Neutrophil (primary cell): ENCODE results near the gene DCDC2.
"Not testable (repeated sequence)": the region's sequence is repeated elsewhere in the genome, so short reads cannot be mapped to it uniquely, and the experiment has no call there.

Experiments
- H3K27ac ChIP-seq: fragments of 200-600 bp; sonication (generic); 2 replicates; pipeline ENCODE4 v1.5.1; 2016; ENCODE audit warnings: mild to moderate bottlenecking, moderate library complexity
- H3K27me3 ChIP-seq: fragments of 200-600 bp; sonication (generic); 2 replicates; pipeline ENCODE4 v1.6.0; 2016; ENCODE audit warnings: mild to moderate bottlenecking
- H3K36me3 ChIP-seq: fragments of 200-600 bp; sonication (generic); 2 replicates; pipeline ENCODE4 v1.5.1; 2017
- H3K4me1 ChIP-seq, 2 experiments: fragments of 200-600 bp in 1 of 2; sonication (generic) in 1 of 2; 1 replicate in 1 of 2; 2 replicates in 1 of 2; pipeline versions ENCODE4 v1.5.1 to v1.6.1; 2013 to 2016; ENCODE audit warnings: low read depth in 1 of 2, low read length in 1 of 2, mild to moderate bottlenecking in 1 of 2, moderate library complexity in 1 of 2; ENCODE audit not compliant: control insufficient read depth in 1 of 2, insufficient read depth in 1 of 2
- H3K4me3 ChIP-seq, 2 experiments: fragments of 200-600 bp in 1 of 2; sonication (generic) in 1 of 2; 1 replicate in 1 of 2; 2 replicates in 1 of 2; pipeline ENCODE4 v1.5.1; 2013 to 2016; ENCODE audit warnings: low read depth in 1 of 2, low read length in 1 of 2, mild to moderate bottlenecking in 1 of 2, moderate library complexity in 1 of 2
- H3K9me3 ChIP-seq: fragments of 200-600 bp; sonication (generic); 2 replicates; pipeline ENCODE4 v1.5.1; 2016
- TF ChIP-seq, protein P1 (sequence below): fragments of 200-600 bp; sonication (generic); IDR thresholded peaks from 2 replicates; pipeline ENCODE4 v1.5.1; 2016; ENCODE audit warnings: antibody characterized with exemption

Gene DCDC2

DNA sequence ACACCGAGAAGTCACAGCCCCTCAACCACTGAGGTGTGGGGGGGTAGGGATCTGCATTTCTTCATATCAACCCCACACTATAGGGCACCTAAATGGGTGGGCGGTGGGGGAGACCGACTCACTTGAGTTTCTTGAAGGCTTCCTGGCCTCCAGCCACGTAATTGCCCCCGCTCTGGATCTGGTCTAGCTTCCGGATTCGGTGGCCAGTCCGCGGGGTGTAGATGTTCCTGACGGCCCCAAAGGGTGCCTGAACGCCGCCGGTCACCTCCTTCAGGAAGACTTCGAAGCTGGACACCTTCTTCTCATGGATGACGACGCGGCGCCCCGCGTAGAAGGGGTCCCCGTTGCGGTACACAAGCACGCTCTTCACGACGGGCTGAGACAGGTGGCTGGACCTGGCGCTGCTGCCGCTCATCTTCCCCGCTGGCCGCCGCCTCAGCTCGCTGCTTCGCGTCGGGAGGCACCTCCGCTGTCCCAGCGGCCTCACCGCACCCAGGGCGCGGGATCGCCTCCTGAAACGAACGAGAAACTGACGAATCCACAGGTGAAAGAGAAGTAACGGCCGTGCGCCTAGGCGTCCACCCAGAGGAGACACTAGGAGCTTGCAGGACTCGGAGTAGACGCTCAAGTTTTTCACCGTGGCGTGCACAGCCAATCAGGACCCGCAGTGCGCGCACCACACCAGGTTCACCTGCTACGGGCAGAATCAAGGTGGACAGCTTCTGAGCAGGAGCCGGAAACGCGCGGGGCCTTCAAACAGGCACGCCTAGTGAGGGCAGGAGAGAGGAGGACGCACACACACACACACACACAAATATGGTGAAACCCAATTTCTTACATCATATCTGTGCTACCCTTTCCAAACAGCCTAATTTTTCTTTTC is at the start of gene DCDC2:
Gene DCDC2 (minus strand): TSS at position 724 of the 883 bp plus-strand sequence. CDS start 309 bp downstream, at position 415.
- Histone ChIP-seq H3K4me1 (peaks cover 7 to 15% of the 10 kb centered on the region in 2 experiments), H3K27ac (no peak within 1 kb of the TSS), H3K36me3 (no peaks in the 10 kb centered on the region), H3K4me3 (peak within 1 kb of the TSS in 1 of 2 experiments; percentile 11), H3K9me3 (no peaks in the 10 kb centered on the region), H3K27me3 (peaks cover 76% of the 10 kb centered on the region)
- TF ChIP-seq, protein P1, sequence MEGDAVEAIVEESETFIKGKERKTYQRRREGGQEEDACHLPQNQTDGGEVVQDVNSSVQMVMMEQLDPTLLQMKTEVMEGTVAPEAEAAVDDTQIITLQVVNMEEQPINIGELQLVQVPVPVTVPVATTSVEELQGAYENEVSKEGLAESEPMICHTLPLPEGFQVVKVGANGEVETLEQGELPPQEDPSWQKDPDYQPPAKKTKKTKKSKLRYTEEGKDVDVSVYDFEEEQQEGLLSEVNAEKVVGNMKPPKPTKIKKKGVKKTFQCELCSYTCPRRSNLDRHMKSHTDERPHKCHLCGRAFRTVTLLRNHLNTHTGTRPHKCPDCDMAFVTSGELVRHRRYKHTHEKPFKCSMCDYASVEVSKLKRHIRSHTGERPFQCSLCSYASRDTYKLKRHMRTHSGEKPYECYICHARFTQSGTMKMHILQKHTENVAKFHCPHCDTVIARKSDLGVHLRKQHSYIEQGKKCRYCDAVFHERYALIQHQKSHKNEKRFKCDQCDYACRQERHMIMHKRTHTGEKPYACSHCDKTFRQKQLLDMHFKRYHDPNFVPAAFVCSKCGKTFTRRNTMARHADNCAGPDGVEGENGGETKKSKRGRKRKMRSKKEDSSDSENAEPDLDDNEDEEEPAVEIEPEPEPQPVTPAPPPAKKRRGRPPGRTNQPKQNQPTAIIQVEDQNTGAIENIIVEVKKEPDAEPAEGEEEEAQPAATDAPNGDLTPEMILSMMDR = no peak

DNA sequence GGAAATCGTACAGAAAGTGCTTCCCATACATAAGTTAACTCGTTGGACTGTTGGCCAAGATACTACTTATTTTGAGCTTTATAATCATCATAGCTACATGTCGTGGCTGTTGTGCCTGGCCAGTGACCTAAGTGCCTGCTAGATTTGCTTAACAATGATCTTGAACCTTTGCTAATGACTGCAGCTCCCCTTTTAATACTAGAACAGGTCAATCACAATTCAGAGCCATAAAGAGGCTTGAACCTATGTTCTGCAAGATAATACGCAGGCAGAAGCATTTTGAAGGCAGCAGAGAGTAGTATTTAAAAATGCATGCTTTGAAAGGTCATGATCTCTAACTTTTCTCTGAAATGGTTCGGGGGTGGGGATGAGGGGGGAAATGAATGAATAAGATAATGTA is 47.4 kb upstream of the DCDC2 start:
- H3K27me3 ChIP-seq = peaks cover 19% of the 10 kb centered on the region
- H3K4me1 ChIP-seq = peaks cover 9 to 16% of the 10 kb centered on the region in 2 experiments
- no peak overlapping the region for H3K4me3 ChIP-seq
- TF ChIP-seq, protein P1 = no peak
- H3K27ac ChIP-seq = no peak overlapping the region
- peaks cover 25% of the 10 kb centered on the region for H3K36me3 ChIP-seq
- no peaks in the 10 kb centered on the region for H3K9me3 ChIP-seq

DNA sequence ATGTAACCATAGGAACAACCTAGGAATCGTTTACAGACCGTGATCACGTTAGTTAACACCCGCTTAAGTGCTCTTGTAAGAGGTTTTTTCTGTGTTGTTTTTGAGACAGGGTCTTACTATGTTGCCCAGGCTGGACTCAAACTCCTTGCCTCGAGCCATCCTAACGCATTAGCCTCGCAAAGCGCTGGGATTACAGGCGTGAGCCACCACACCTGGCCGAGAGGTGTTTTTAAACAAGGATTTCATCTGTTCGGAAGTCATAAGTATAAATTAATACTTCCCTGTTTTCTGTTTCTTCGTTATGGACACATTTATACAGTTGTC is 45.6 kb upstream of the DCDC2 start:
- Histone ChIP-seq H3K4me1 (peaks cover 9 to 16% of the 10 kb centered on the region in 2 experiments), H3K27ac (peak overlapping the region; percentile 53), H3K27me3 (peaks cover 37% of the 10 kb centered on the region), H3K4me3 (peak overlapping the region; percentile 70 to 85), H3K9me3 (no peaks in the 10 kb centered on the region), H3K36me3 (peaks cover 11% of the 10 kb centered on the region)
- TF ChIP-seq, protein P1 = no peak

DNA sequence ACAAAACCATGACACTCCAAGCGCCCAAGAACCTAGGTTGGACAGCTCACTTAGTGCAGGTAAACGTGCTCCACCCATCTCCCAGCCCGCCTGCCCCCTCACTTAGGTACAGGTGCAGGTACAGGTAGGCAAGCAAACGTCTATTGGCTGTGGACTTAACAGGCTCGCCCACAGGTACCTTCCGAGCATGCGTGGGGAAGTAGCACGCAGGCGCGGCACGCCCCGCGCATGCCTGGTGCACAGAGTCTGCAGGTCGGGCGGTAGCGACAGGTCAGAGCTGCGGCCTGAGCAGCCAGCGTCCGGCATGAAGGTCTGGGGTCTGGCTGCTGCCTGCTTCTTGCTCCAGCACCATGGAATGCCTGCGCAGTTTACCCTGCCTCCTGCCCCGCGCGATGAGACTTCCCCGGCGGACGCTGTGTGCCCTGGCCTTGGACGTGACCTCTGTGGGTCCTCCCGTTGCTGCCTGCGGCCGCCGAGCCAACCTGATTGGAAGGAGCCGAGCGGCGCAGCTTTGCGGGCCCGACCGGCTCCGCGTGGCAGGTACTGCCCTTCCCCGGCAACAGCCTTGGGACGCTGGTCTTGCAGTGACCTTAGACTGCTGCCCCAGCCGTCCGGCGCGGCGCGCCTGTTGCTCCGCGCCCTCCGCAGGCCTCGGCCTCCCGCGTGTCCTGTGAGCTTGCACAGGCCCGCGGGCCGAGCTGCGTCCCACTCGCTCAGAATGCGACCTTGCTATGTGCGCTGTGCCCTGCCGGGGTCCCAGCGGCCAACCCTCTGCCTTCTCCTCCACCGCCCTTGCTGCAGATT is 45.0 kb upstream of the DCDC2 start, which contains the start of gene MRS2:
Gene MRS2 (plus strand): TSS at position 240 of the 804 bp plus-strand sequence. CDS start 111 bp downstream, at position 351.
- peaks cover 9 to 16% of the 10 kb centered on the region in 2 experiments for H3K4me1 ChIP-seq

DNA sequence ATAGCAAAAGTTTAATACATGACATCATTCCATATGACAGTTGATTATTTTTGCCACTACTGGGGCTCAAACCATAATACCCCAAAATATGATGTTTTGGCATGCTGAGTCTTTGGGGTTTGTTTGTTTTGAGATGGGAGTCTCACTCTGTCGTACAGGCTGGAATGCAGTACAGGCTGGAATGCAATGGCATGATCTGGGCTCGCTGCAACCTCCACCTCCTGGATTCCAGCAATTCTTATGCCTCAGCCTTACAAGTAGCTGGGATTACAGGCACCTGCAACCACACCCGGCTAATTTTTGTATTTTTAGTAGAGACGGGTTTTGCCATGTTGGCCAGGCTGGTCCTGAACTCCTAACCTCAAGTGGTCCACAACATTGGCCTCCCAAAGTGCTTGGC is 43.6 kb upstream of the DCDC2 start:
- H3K36me3 ChIP-seq = no peaks in the 10 kb centered on the region
- TF ChIP-seq, protein P1 = no peak
- peaks cover 9 to 16% of the 10 kb centered on the region in 2 experiments for H3K4me1 ChIP-seq
- no peaks in the 10 kb centered on the region for H3K9me3 ChIP-seq
- no peak overlapping the region for H3K27ac ChIP-seq
- peaks cover 39% of the 10 kb centered on the region for H3K27me3 ChIP-seq
- H3K4me3 ChIP-seq = no peak overlapping the region

More for the DNA sequence above, 45.0 kb upstream of the DCDC2 start, which contains the start of gene MRS2:
- Histone ChIP-seq H3K4me3 (peak within 1 kb of the TSS; percentile 70 to 85), H3K27ac (peak within 1 kb of the TSS; percentile 53), H3K36me3 (peaks cover 8% of the 10 kb centered on the region), H3K9me3 (no peaks in the 10 kb centered on the region), H3K27me3 (peaks cover 39% of the 10 kb centered on the region)
- TF ChIP-seq, protein P1 = no peak

DNA sequence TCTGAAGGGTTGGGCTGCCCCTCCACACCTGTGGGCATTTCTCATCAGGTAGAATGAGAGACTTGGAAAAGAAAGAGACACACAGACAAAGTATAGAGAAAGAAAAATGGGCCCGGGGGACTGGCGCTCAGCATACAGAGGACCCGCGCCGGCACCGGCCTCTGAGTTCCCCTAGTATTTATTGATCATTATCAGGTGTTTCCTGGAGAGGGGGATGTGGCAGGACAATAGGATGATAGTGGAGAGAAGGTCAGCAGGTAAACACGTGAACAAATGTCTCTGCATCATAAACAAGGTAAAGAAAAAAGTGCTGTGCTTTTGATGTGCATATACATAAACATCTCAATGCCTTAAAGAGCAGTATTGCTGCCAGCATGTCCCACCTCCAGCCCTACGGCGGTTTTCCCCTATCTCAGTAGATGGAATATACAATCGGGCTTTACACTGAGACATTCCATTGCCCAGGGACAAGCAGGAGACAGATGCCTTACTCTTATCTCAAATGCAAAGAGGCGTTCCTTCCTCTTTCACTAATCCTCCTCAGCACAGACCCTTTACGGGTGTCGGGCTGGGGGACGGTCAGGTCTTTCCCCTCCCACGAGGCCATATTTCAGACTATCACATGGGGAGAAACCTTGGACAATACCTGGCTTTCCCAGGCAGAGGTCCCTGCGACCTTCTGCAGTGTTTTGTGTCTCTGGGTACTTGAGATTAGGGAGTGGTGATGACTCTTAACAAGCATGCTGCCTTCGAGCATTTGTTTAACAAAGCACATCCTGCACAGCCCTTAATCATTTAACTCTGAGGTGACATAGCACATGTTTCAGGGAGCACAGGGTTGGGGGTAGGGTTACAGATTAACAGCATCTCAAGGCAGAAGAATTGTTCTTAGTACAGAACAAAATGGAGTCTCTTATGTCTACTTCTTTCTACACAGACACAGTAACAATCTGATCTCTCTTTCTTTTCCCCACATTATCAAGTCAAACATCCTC is 42.5 kb upstream of the DCDC2 start:
- Histone ChIP-seq H3K4me1 (peaks cover 9 to 16% of the 10 kb centered on the region in 2 experiments), H3K27me3 (peaks cover 39% of the 10 kb centered on the region)
- H3K36me3 ChIP-seq, H3K4me3 ChIP-seq, H3K27ac ChIP-seq, H3K9me3 ChIP-seq: not testable (repeated sequence)
